Fibroblast of upper back skin (primary cell): Measurements from ENCODE around the gene EPYC.
A peak's percentile ranks its signal among the peaks of the same experiment; 100 is the strongest.
"Not testable (repeated sequence)": the region's sequence is repeated elsewhere in the genome, so short reads cannot be mapped to it uniquely, and the experiment has no call there.

Source experiments
- DNase-seq: peaks from one replicate; pipeline ENCODE4 v3.0.0-alpha.2; 2013

Gene EPYC

GRCh38 chr12:90990611-90991010 is 14.2 kb downstream of the EPYC start:
- no peak for DNase-seq

GRCh38 chr12:90989686-90990111 is 15.1 kb downstream of the EPYC start:
- DNase-seq, result peak; percentile 45

GRCh38 chr12:90987520-90987919 is 17.3 kb downstream of the EPYC start:
- DNase-seq, result no peak

- peak; percentile 82 for DNase-seq
These were observed 17.7 kb downstream of the EPYC start for GRCh38 chr12:90987101-90987500.

- DNase-seq, result not testable (repeated sequence)
These were observed 19.4 kb downstream of the EPYC start for GRCh38 chr12:90985331-90985730.

GRCh38 chr12:90984114-90984513 is 20.7 kb downstream of the EPYC start:
- DNase-seq, result no peak

GRCh38 chr12:90982170-90982569 is 22.6 kb downstream of the EPYC start:
- no peak for DNase-seq

GRCh38 chr12:90979951-90980350 is 24.8 kb downstream of the EPYC start:
- peak; percentile 82 for DNase-seq

- DNase-seq, result no peak
These were observed 25.8 kb downstream of the EPYC start for GRCh38 chr12:90979019-90979418.

GRCh38 chr12:90978117-90978770 is 26.5 kb downstream of the EPYC start:
- DNase-seq, result peak; percentile 83

GRCh38 chr12:90977224-90977623 is 27.5 kb downstream of the EPYC start:
- no peak for DNase-seq

GRCh38 chr12:90974286-90974685 is 30.5 kb downstream of the EPYC start:
- peak; percentile 79 for DNase-seq

- peak; percentile 39 for DNase-seq
These were observed 32.5 kb downstream of the EPYC start for GRCh38 chr12:90972226-90972625.

GRCh38 chr12:90970911-90971310 is 33.9 kb downstream of the EPYC start:
- DNase-seq, result no peak

GRCh38 chr12:90970471-90970870 is 34.3 kb downstream of the EPYC start:
- no peak for DNase-seq

GRCh38 chr12:90969851-90970250 is 34.9 kb downstream of the EPYC start:
- DNase-seq, result no peak

- DNase-seq, result no peak
These were observed 35.4 kb downstream of the EPYC start for GRCh38 chr12:90969346-90969745.

- DNase-seq, result no peak
These were observed 39.6 kb downstream of the EPYC start for GRCh38 chr12:90965204-90965603.

- no peak for DNase-seq
These were observed 40.2 kb downstream of the EPYC start for GRCh38 chr12:90964616-90965015.

- DNase-seq, result no peak
These were observed 40.8 kb downstream of the EPYC start for GRCh38 chr12:90963946-90964345.

- no peak for DNase-seq
These were observed 43.6 kb downstream of the EPYC start for GRCh38 chr12:90961154-90961553.

- DNase-seq, result peak; percentile 57
These were observed 45.1 kb downstream of the EPYC start for GRCh38 chr12:90959538-90960139.

- no peak for DNase-seq
These were observed 45.7 kb downstream of the EPYC start for GRCh38 chr12:90959032-90959431.

GRCh38 chr12:90958347-90958746 is 46.4 kb downstream of the EPYC start:
- DNase-seq, result no peak

- no peak for DNase-seq
These were observed 49.9 kb downstream of the EPYC start, which contains the start of gene CCER1 for GRCh38 chr12:90954921-90955320. CCER1 (minus strand) TSS chr12:90955176; CDS start chr12:90954742, 434 bp downstream.
